ENCODE measurements around the gene TPM1.
"Not testable (repeated sequence)": the region's sequence is repeated elsewhere in the genome, so short reads cannot be mapped to it uniquely, and the experiment has no call there.

TPM1 gene

GRCh38 chr15:63096178-63096577, 53.6 kb downstream of the TPM1 start:
- peaks cover 0 to 5% of the 10 kb centered on the region in 2 donors for H3K4me1 ChIP-seq (ENCODE audit: control insufficient read depth in 2 of 2, insufficient read depth in 1 of 2, low read depth in 1 of 2, low read length in 2 of 2)
- no peak overlapping the region for H3K4me2 ChIP-seq (ENCODE audit: insufficient read depth, low read length, poor library complexity, severe bottlenecking)
- no peak overlapping the region for H4K8ac ChIP-seq (ENCODE audit: low read depth, low read length)
- no peaks in the 10 kb centered on the region for H3K79me1 ChIP-seq (ENCODE audit: low read depth, low read length)
- no peak overlapping the region for H2BK12ac ChIP-seq (ENCODE audit: low read length)
- no peak overlapping the region for H2AK5ac ChIP-seq (ENCODE audit: low read depth, low read length)
- H2AFZ ChIP-seq (ENCODE audit: low read length) = no peak overlapping the region
- no peak overlapping the region for H4K91ac ChIP-seq (ENCODE audit: low read depth, low read length, poor library complexity)
- H3K27me3 ChIP-seq (ENCODE audit: control insufficient read depth in 3 of 3, insufficient read depth in 3 of 3, low read depth in 1 of 3, low read length in 3 of 3) = no peaks in the 10 kb centered on the region
- no peak overlapping the region for H3K14ac ChIP-seq (ENCODE audit: low read length)
- no CpG with 5 or more reads among the region's 4 CpGs for WGBS, 2 donors (ENCODE audit: extremely low coverage in 2 of 2, insufficient read length in 2 of 2, insufficient replicate concordance in 1 of 2)
- H3K4me3 ChIP-seq (ENCODE audit: low read length in 2 of 2) = no peak overlapping the region
- DNase-seq (ENCODE audit: low spot score) = no peak
- no peaks in the 10 kb centered on the region for H3K36me3 ChIP-seq (replicated peaks in 1 of 2; ENCODE audit: control insufficient read depth in 2 of 2, insufficient read depth in 2 of 2, low read length in 2 of 2)
- no peak overlapping the region for H2BK15ac ChIP-seq (ENCODE audit: low read length)
- no peak overlapping the region for H2BK5ac ChIP-seq (ENCODE audit: low read length)
- no peak overlapping the region for H3K9ac ChIP-seq (ENCODE audit: low read depth, low read length, poor library complexity)
- no peak overlapping the region for H3K4ac ChIP-seq (ENCODE audit: low read length)
- H3K23ac ChIP-seq (ENCODE audit: low read depth, low read length, poor library complexity) = no peak overlapping the region
- no peak overlapping the region for H2BK120ac ChIP-seq (ENCODE audit: low read depth, low read length)
- no peak overlapping the region for H3K18ac ChIP-seq (ENCODE audit: low read length)
- no peak overlapping the region for H3K27ac ChIP-seq (replicated peaks; ENCODE audit: low read length)
- peaks cover 0 to 2% of the 10 kb centered on the region in 2 donors for H3K9me3 ChIP-seq (replicated peaks in 1 of 2; ENCODE audit: control insufficient read depth in 2 of 2, insufficient read depth in 1 of 2, low read depth in 1 of 2, low read length in 2 of 2)

DNA sequence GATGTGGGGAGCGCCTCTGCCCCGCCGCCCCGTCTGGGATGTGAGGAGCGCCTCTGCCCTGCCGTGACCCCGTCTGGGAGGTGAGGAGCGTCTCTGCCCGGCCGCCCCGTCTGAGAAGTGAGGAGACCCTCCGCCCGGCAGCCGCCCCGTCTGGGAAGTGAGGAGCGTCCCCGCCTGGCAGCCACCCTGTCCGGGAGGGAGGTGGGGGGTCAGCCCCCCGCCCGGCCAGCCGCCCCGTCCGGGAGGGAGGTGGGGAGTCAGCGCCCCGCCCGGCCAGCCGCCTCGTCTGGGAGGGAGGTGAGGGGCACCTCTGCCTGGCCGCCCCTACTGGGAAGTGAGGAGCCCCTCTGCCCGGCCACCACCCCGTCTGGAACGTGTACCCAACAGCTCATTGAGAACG, 56.4 kb downstream of the TPM1 start:
- H2BK15ac ChIP-seq (ENCODE audit: low read length) = not testable (repeated sequence)
- no CpG with 5 or more reads among the region's 33 CpGs for WGBS, 2 donors (ENCODE audit: extremely low coverage in 2 of 2, insufficient read length in 2 of 2, insufficient replicate concordance in 1 of 2)

GRCh38 chr15:63099581-63099980, 57.0 kb downstream of the TPM1 start:
- not testable (repeated sequence) for H3K23ac ChIP-seq (ENCODE audit: low read depth, low read length, poor library complexity); H3K9ac ChIP-seq (ENCODE audit: low read depth, low read length, poor library complexity); DNase-seq (ENCODE audit: low spot score); H3K36me3 ChIP-seq (replicated peaks in 1 of 2; ENCODE audit: control insufficient read depth in 2 of 2, insufficient read depth in 2 of 2, low read length in 2 of 2); H3K4me3 ChIP-seq (ENCODE audit: low read length in 2 of 2); H3K4me2 ChIP-seq (ENCODE audit: insufficient read depth, low read length, poor library complexity, severe bottlenecking); H2BK5ac ChIP-seq (ENCODE audit: low read length); H3K9me3 ChIP-seq (replicated peaks in 1 of 2; ENCODE audit: control insufficient read depth in 2 of 2, insufficient read depth in 1 of 2, low read depth in 1 of 2, low read length in 2 of 2); H3K14ac ChIP-seq (ENCODE audit: low read length); H2BK120ac ChIP-seq (ENCODE audit: low read depth, low read length); H2BK12ac ChIP-seq (ENCODE audit: low read length); H3K4me1 ChIP-seq (ENCODE audit: control insufficient read depth in 2 of 2, insufficient read depth in 1 of 2, low read depth in 1 of 2, low read length in 2 of 2); H2AK5ac ChIP-seq (ENCODE audit: low read depth, low read length); H3K27me3 ChIP-seq (ENCODE audit: control insufficient read depth in 3 of 3, insufficient read depth in 3 of 3, low read depth in 1 of 3, low read length in 3 of 3); H3K18ac ChIP-seq (ENCODE audit: low read length); H2BK15ac ChIP-seq (ENCODE audit: low read length); H3K27ac ChIP-seq (replicated peaks; ENCODE audit: low read length); H3K4ac ChIP-seq (ENCODE audit: low read length); H4K8ac ChIP-seq (ENCODE audit: low read depth, low read length); H4K91ac ChIP-seq (ENCODE audit: low read depth, low read length, poor library complexity); H3K79me1 ChIP-seq (ENCODE audit: low read depth, low read length); H2AFZ ChIP-seq (ENCODE audit: low read length)
- WGBS, 2 donors (ENCODE audit: extremely low coverage in 2 of 2, insufficient read length in 2 of 2, insufficient replicate concordance in 1 of 2) = no CpG with 5 or more reads among the region's 5 CpGs

More for the DNA sequence above, 56.4 kb downstream of the TPM1 start:
- H4K8ac ChIP-seq (ENCODE audit: low read depth, low read length); H3K4me2 ChIP-seq (ENCODE audit: insufficient read depth, low read length, poor library complexity, severe bottlenecking); H3K4ac ChIP-seq (ENCODE audit: low read length); H3K4me3 ChIP-seq (ENCODE audit: low read length in 2 of 2); H3K4me1 ChIP-seq (ENCODE audit: control insufficient read depth in 2 of 2, insufficient read depth in 1 of 2, low read depth in 1 of 2, low read length in 2 of 2); H3K18ac ChIP-seq (ENCODE audit: low read length); H3K79me1 ChIP-seq (ENCODE audit: low read depth, low read length); H3K27ac ChIP-seq (replicated peaks; ENCODE audit: low read length); H3K9me3 ChIP-seq (replicated peaks in 1 of 2; ENCODE audit: control insufficient read depth in 2 of 2, insufficient read depth in 1 of 2, low read depth in 1 of 2, low read length in 2 of 2); H4K91ac ChIP-seq (ENCODE audit: low read depth, low read length, poor library complexity); H2BK120ac ChIP-seq (ENCODE audit: low read depth, low read length); H2BK5ac ChIP-seq (ENCODE audit: low read length); H3K9ac ChIP-seq (ENCODE audit: low read depth, low read length, poor library complexity); H2BK12ac ChIP-seq (ENCODE audit: low read length); H2AK5ac ChIP-seq (ENCODE audit: low read depth, low read length); H3K14ac ChIP-seq (ENCODE audit: low read length); H3K23ac ChIP-seq (ENCODE audit: low read depth, low read length, poor library complexity); H3K36me3 ChIP-seq (replicated peaks in 1 of 2; ENCODE audit: control insufficient read depth in 2 of 2, insufficient read depth in 2 of 2, low read length in 2 of 2); DNase-seq (ENCODE audit: low spot score); H2AFZ ChIP-seq (ENCODE audit: low read length); H3K27me3 ChIP-seq (ENCODE audit: control insufficient read depth in 3 of 3, insufficient read depth in 3 of 3, low read depth in 1 of 3, low read length in 3 of 3): not testable (repeated sequence)

DNA sequence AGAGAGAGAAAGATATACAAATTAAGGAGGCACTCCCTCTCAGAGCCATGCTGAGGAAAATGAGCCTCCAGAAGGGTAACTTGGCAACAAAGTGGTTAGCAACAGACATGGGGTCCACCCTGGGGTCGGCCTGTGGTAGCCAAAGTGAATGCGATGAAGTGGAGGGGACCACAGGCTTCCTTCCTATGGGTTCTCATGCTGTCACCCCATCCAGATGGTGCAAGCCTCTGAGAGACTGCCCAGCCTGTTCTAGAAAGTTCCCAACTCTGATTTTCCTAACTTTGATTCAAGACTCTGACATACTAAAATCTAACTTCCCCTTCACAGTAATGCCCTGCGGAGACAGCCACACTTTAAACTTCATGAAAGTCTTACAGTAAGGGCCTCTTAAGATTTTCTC, 60.9 kb downstream of the TPM1 start:
- H4K8ac ChIP-seq (ENCODE audit: low read depth, low read length) = no peak overlapping the region
- no peak overlapping the region for H2BK15ac ChIP-seq (ENCODE audit: low read length)
- H3K9ac ChIP-seq (ENCODE audit: low read depth, low read length, poor library complexity) = no peak overlapping the region
- H3K36me3 ChIP-seq (replicated peaks in 1 of 2; ENCODE audit: control insufficient read depth in 2 of 2, insufficient read depth in 2 of 2, low read length in 2 of 2) = no peaks in the 10 kb centered on the region
- H2AK5ac ChIP-seq (ENCODE audit: low read depth, low read length) = no peak overlapping the region
- H3K9me3 ChIP-seq (replicated peaks in 1 of 2; ENCODE audit: control insufficient read depth in 2 of 2, insufficient read depth in 1 of 2, low read depth in 1 of 2, low read length in 2 of 2) = peaks cover 2 to 3% of the 10 kb centered on the region in 2 donors
- no peak overlapping the region for H3K4ac ChIP-seq (ENCODE audit: low read length)
- WGBS, 2 donors (ENCODE audit: extremely low coverage in 2 of 2, insufficient read length in 2 of 2, insufficient replicate concordance in 1 of 2) = no CpG with 5 or more reads among the region's 3 CpGs
- H3K18ac ChIP-seq (ENCODE audit: low read length) = no peak overlapping the region
- no peak overlapping the region for H3K27ac ChIP-seq (replicated peaks; ENCODE audit: low read length)
- H2BK120ac ChIP-seq (ENCODE audit: low read depth, low read length) = no peak overlapping the region
- no peak overlapping the region for H3K14ac ChIP-seq (ENCODE audit: low read length)
- no peak overlapping the region for H3K4me2 ChIP-seq (ENCODE audit: insufficient read depth, low read length, poor library complexity, severe bottlenecking)
- no peak overlapping the region for H2BK5ac ChIP-seq (ENCODE audit: low read length)
- no peak overlapping the region for H4K91ac ChIP-seq (ENCODE audit: low read depth, low read length, poor library complexity)
- H3K27me3 ChIP-seq (ENCODE audit: control insufficient read depth in 3 of 3, insufficient read depth in 3 of 3, low read depth in 1 of 3, low read length in 3 of 3) = no peaks in the 10 kb centered on the region
- no peak overlapping the region for H3K4me3 ChIP-seq (ENCODE audit: low read length in 2 of 2)
- no peaks in the 10 kb centered on the region for H3K4me1 ChIP-seq (ENCODE audit: control insufficient read depth in 2 of 2, insufficient read depth in 1 of 2, low read depth in 1 of 2, low read length in 2 of 2)
- no peaks in the 10 kb centered on the region for H3K79me1 ChIP-seq (ENCODE audit: low read depth, low read length)
- no peak overlapping the region for H2AFZ ChIP-seq (ENCODE audit: low read length)
- no peak overlapping the region for H3K23ac ChIP-seq (ENCODE audit: low read depth, low read length, poor library complexity)
- no peak overlapping the region for H2BK12ac ChIP-seq (ENCODE audit: low read length)
- DNase-seq (ENCODE audit: low spot score) = no peak

All from neuronal stem cell (in vitro differentiated cells).